Putamen (tissue), 1 donor: Measurements from ENCODE around the gene ATP6V1G3.
"Not testable (repeated sequence)": the region's sequence is repeated elsewhere in the genome, so short reads cannot be mapped to it uniquely, and the experiment has no call there.

Experiments
- DNase-seq: peaks from one replicate; pipeline ENCODE4 v3.0.0-alpha.2; 2016; ENCODE audit warnings: low spot score

ATP6V1G3 gene

GRCh38 chr1:198542632-198543031 lies 2.2 kb upstream of the ATP6V1G3 start:
- DNase-seq = no peak

GRCh38 chr1:198541737-198542136 lies 1.3 kb upstream of the ATP6V1G3 start:
- DNase-seq = no peak

- DNase-seq = no peak
Measured at GRCh38 chr1:198538579-198539364, 1.7 kb downstream of the ATP6V1G3 start.

GRCh38 chr1:198535631-198536030 lies 4.8 kb downstream of the ATP6V1G3 start:
- no peak for DNase-seq

GRCh38 chr1:198534548-198535418 lies 5.7 kb downstream of the ATP6V1G3 start:
- DNase-seq = no peak

- no peak for DNase-seq
Measured at GRCh38 chr1:198531891-198532290, 8.6 kb downstream of the ATP6V1G3 start.

GRCh38 chr1:198530953-198531352 lies 9.5 kb downstream of the ATP6V1G3 start:
- no peak for DNase-seq

- DNase-seq = no peak
Measured at GRCh38 chr1:198529414-198529813, 11.1 kb downstream of the ATP6V1G3 start.

- no peak for DNase-seq
Measured at GRCh38 chr1:198528364-198528763, 12.1 kb downstream of the ATP6V1G3 start.

GRCh38 chr1:198524556-198524955 lies 15.9 kb downstream of the ATP6V1G3 start:
- DNase-seq = no peak

GRCh38 chr1:198524127-198524526 lies 16.4 kb downstream of the ATP6V1G3 start:
- not testable (repeated sequence) for DNase-seq

- no peak for DNase-seq
Measured at GRCh38 chr1:198523182-198523950, 17.1 kb downstream of the ATP6V1G3 start.

- DNase-seq = peak; percentile 34
Measured at GRCh38 chr1:198520524-198521254, 19.8 kb downstream of the ATP6V1G3 start.

- DNase-seq = no peak
Measured at GRCh38 chr1:198519639-198520501, 20.6 kb downstream of the ATP6V1G3 start.

- no peak for DNase-seq
Measured at GRCh38 chr1:198517623-198518199, 22.8 kb downstream of the ATP6V1G3 start.

GRCh38 chr1:198500096-198500495 lies 40.4 kb downstream of the ATP6V1G3 start:
- DNase-seq = no peak

GRCh38 chr1:198499588-198499987 lies 40.9 kb downstream of the ATP6V1G3 start:
- no peak for DNase-seq

GRCh38 chr1:198498881-198499280 lies 41.6 kb downstream of the ATP6V1G3 start:
- DNase-seq = no peak

- DNase-seq = no peak
Measured at GRCh38 chr1:198498103-198498385, 42.4 kb downstream of the ATP6V1G3 start.

GRCh38 chr1:198497326-198498102 lies 43.0 kb downstream of the ATP6V1G3 start:
- DNase-seq = peak; percentile 34
